Neuron (in vitro differentiated cells): Measurements from ENCODE around the gene TLCD3A.
"Not testable (repeated sequence)": the region's sequence is repeated elsewhere in the genome, so short reads cannot be mapped to it uniquely, and the experiment has no call there.

ENCODE experiments used
- H2AFZ ChIP-seq: one replicate; pipeline ENCODE4 v1.6.1; 2013; ENCODE audit warnings: low read depth, mild to moderate bottlenecking, inconsistent platforms, low read length, moderate library complexity
- H3K27me3 ChIP-seq: one replicate; pipeline ENCODE4 v1.6.1; 2013; ENCODE audit warnings: low read length; ENCODE audit not compliant: insufficient read depth
- H3K36me3 ChIP-seq: one replicate; pipeline ENCODE4 v1.6.1; 2013; ENCODE audit warnings: low read length; ENCODE audit not compliant: insufficient read depth
- H3K4me1 ChIP-seq: one replicate; pipeline ENCODE4 v1.6.1; 2013; ENCODE audit warnings: low read length; ENCODE audit not compliant: insufficient read depth
- H3K4me3 ChIP-seq: 2 replicates; pipeline ENCODE4 v1.5.1; 2013; ENCODE audit warnings: mild to moderate bottlenecking, low read length, moderate library complexity
- H3K9me3 ChIP-seq: one replicate; pipeline ENCODE4 v1.6.1; 2013; ENCODE audit warnings: low read length

TLCD3A gene

GRCh38 chr17:790874-791247 is 58.5 kb downstream of the TLCD3A start:
- H2AFZ ChIP-seq, H3K27me3 ChIP-seq, H3K9me3 ChIP-seq, H3K4me3 ChIP-seq: not testable (repeated sequence)
- Histone ChIP-seq H3K36me3 (peaks cover 40% of the 10 kb centered on the region), H3K4me1 (peaks cover 12% of the 10 kb centered on the region)

DNA sequence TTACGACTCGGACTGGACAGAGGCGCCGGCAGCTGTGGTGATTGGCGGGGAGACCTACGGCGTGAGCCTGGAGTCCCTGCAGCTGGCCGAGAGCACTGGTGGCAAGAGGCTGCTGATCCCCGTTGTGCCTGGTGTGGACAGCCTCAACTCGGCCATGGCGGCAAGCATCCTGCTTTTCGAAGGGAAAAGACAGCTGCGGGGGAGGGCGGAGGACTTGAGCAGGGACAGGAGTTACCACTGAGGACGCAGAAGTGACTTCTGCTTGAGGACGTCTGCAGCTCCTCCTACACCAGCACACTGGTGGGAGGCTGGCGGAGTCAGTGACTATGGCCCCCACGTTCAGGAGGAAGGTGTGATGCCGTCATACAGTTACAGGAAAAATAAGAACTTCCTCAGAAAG is 59.4 kb downstream of the TLCD3A start:
- Histone ChIP-seq H3K36me3 (peaks cover 47% of the 10 kb centered on the region), H2AFZ (no peak overlapping the region), H3K9me3 (no peaks in the 10 kb centered on the region), H3K27me3 (no peaks in the 10 kb centered on the region), H3K4me3 (no peak overlapping the region), H3K4me1 (peaks cover 12% of the 10 kb centered on the region)

DNA sequence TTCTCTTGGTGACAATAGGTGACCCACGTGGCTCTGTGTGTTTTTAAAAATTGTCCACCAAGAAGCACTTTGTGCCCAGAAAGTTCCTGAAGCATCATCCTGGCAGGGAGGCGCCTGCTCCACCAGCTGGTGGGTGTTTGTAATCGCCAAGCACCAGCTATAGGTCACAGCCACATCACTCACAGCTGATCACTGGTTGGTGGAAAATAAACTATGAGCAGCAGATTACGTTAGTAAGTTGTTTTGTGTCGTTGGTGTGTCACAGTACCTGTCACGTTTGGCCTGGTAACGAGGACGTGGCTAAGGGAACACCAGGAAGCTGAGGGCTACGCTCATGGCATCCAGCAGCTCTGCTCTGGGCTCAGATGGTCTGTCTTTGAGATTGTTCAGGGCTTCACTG is 59.9 kb downstream of the TLCD3A start:
- peaks cover 52% of the 10 kb centered on the region for H3K36me3 ChIP-seq
- no peaks in the 10 kb centered on the region for H3K9me3 ChIP-seq
- no peak overlapping the region for H2AFZ ChIP-seq

More for the DNA sequence above, 59.9 kb downstream of the TLCD3A start:
- H3K4me3 ChIP-seq: no peak overlapping the region
- H3K4me1 ChIP-seq: peaks cover 12% of the 10 kb centered on the region
- no peaks in the 10 kb centered on the region for H3K27me3 ChIP-seq
